ENCODE data around the gene SEMA4A.
"Not testable (repeated sequence)": the region's sequence is repeated elsewhere in the genome, so short reads cannot be mapped to it uniquely, and the experiment has no call there.

The SEMA4A gene

DNA sequence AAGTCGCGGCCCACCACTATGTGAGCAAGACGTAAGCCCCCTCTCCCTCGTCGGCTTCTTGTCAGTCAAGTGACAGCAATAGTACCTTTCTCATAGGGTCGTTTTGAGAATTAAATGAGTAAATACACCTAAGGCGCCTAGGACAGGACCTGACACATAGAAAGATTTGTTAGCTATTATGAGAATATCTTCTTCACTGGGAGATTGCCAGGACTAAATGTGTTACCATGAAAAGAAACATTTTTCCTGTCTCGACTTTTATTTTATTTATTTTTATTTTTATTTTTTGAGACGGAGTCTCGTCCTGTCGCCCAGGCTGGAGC is 60.2 kb downstream of the SEMA4A start:
- Histone ChIP-seq H3K4me1 (ENCODE audit: control insufficient read depth in 1 of 2, insufficient read depth in 2 of 2, low read length in 2 of 2) (peaks cover 8 to 15% of the 10 kb centered on the region in 2 donors), H3K27me3 (ENCODE audit: low read depth, low read length) (no peaks in the 10 kb centered on the region), H3K4me3 (ENCODE audit: low read depth in 1 of 2, low read length in 2 of 2) (peak overlapping the region; percentile 63 to 82), H3K36me3 (ENCODE audit: control insufficient read depth in 1 of 2, insufficient read depth in 2 of 2, low read length in 2 of 2) (peaks cover 18 to 25% of the 10 kb centered on the region in 2 donors), H3K9me3 (ENCODE audit: control insufficient read depth in 1 of 2, low read length in 2 of 2) (no peaks in the 10 kb centered on the region), H3K27ac (ENCODE audit: low read length) (peak overlapping the region; percentile 95)

DNA sequence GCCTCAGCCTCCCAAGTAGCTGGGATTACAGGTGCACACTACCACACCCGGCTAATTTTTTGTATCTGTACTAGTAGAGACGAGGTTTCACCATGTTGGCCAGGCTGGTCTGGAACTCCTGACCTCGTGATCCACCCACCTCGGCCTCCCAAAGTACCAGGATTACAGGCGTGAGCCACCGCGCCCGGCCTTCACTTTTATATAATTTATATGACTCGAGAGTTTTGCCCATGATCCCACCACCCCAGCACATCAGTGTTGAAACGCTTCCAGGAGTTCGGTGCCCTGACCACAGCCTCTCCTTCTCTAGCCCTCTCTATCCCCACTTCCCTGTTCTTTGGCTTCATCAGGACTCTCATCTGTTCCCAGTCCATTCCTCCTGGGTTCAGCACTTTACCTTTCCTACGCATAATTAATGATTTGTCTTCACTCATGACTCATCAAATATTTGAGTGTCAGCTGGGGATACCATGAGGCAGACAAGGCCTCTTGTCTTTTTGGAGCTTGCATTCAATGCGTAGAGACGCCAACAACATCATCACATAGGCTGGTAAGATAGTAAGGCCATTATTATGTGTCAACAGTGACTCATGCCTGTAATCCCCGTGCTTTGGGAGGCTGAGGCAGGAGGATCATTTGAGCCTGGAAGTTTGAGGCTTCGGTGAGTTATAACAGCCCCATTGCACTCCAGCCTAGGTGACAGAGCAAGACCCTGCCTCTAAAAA is 60.8 kb downstream of the SEMA4A start:
- H3K4me1 ChIP-seq (ENCODE audit: control insufficient read depth in 1 of 2, insufficient read depth in 2 of 2, low read length in 2 of 2): peaks cover 8 to 15% of the 10 kb centered on the region in 2 donors
- H3K27me3 ChIP-seq (ENCODE audit: low read depth, low read length): no peaks in the 10 kb centered on the region
- peaks cover 12 to 21% of the 10 kb centered on the region in 2 donors for H3K36me3 ChIP-seq (ENCODE audit: control insufficient read depth in 1 of 2, insufficient read depth in 2 of 2, low read length in 2 of 2)
- peak overlapping the region in 1 of 2 donors; percentile 63 for H3K4me3 ChIP-seq (ENCODE audit: low read depth in 1 of 2, low read length in 2 of 2)
- no peak overlapping the region for H3K27ac ChIP-seq (ENCODE audit: low read length)
- no peaks in the 10 kb centered on the region for H3K9me3 ChIP-seq (ENCODE audit: control insufficient read depth in 1 of 2, low read length in 2 of 2)

DNA sequence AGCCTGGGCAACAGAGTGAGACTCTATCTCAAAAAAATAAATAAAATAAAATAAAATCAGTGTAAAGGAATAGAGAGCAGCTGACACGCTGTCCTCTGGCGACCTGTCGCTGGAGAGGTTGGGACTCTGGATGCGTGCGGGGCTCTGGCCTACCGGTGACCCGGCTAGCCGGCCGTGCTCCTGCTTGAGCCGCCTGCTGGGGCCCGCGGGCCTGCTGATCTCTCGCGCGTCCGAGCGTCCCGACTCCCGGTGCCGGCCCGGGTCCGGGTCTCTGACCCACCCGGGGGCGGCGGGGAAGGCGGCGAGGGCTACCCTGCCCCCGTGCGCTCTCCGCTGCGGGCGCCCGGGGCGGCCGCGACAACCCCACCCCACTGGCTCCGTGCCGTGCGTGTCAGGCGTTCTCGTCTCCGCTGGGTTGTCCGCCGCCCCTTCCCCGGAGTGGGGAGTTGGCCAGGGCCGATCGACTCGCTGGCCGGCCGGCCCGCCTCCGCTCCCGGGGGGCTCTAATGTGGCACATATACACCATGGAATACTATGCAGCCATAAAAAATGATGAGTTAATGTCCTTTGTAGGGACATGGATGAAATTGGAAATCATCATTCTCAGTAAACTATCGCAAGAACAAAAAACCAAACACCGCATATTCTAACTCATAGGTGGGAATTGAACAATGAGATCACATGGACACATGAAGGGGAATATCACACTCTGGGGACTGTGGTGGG is 63.1 kb downstream of the SEMA4A start:
- H3K27me3 ChIP-seq (ENCODE audit: low read depth, low read length); H3K4me3 ChIP-seq (ENCODE audit: low read depth in 1 of 2, low read length in 2 of 2); H3K9me3 ChIP-seq (ENCODE audit: control insufficient read depth in 1 of 2, low read length in 2 of 2); H3K27ac ChIP-seq (ENCODE audit: low read length): not testable (repeated sequence)
- Histone ChIP-seq H3K36me3 (ENCODE audit: control insufficient read depth in 1 of 2, insufficient read depth in 2 of 2, low read length in 2 of 2) (peaks cover 13 to 14% of the 10 kb centered on the region in 2 donors), H3K4me1 (ENCODE audit: control insufficient read depth in 1 of 2, insufficient read depth in 2 of 2, low read length in 2 of 2) (peaks cover 8 to 15% of the 10 kb centered on the region in 2 donors)

DNA sequence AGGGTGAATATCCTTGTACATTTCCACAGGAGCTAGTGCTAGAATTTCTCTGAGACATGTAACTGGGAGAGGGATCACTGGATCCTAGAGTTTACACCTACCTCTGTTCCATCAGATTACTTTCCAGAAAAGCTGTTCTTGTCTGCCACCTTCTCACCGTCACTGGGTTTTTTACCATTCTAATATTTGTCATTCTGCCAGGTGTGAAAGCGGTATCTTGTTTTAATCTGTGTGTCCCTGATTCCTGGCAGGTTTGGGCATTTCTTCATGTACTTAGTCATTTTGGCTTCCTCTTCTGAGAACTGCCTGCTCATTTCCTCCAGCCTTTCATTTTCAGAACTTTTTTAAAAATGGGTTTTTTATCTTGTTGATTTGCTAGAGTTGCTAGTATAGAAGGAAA is 64.5 kb downstream of the SEMA4A start:
- no peaks in the 10 kb centered on the region for H3K9me3 ChIP-seq (ENCODE audit: control insufficient read depth in 1 of 2, low read length in 2 of 2)
- peak overlapping the region; percentile 77 for H3K27ac ChIP-seq (ENCODE audit: low read length)

DNA sequence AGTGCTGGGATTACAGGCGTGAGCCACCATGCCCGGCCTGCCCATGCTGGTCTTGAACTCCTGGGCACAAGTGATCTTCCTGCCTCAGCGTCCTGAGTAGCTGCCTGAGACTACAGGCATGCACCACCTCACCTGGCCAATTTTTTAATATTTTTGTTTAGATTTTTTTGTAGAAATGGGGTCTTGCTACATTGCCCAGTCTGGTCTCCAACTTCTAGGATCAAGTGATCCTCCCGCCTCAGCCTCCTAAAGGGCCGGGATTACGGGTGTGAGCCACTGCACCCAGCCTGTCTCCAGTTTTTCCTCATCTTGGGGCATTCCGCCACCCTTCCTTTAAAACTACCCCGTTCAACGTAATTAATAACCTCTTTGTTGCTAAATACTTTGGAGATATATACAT is 66.8 kb downstream of the SEMA4A start:
- no peak overlapping the region for H3K27ac ChIP-seq (ENCODE audit: low read length)

More for the DNA sequence above, 64.5 kb downstream of the SEMA4A start:
- peaks cover 16 to 24% of the 10 kb centered on the region in 2 donors for H3K36me3 ChIP-seq (ENCODE audit: control insufficient read depth in 1 of 2, insufficient read depth in 2 of 2, low read length in 2 of 2)
- H3K27me3 ChIP-seq (ENCODE audit: low read depth, low read length): no peaks in the 10 kb centered on the region
- H3K4me3 ChIP-seq (ENCODE audit: low read depth in 1 of 2, low read length in 2 of 2): no peak overlapping the region
- H3K4me1 ChIP-seq (ENCODE audit: control insufficient read depth in 1 of 2, insufficient read depth in 2 of 2, low read length in 2 of 2): peaks cover 8% of the 10 kb centered on the region in 2 donors

DNA sequence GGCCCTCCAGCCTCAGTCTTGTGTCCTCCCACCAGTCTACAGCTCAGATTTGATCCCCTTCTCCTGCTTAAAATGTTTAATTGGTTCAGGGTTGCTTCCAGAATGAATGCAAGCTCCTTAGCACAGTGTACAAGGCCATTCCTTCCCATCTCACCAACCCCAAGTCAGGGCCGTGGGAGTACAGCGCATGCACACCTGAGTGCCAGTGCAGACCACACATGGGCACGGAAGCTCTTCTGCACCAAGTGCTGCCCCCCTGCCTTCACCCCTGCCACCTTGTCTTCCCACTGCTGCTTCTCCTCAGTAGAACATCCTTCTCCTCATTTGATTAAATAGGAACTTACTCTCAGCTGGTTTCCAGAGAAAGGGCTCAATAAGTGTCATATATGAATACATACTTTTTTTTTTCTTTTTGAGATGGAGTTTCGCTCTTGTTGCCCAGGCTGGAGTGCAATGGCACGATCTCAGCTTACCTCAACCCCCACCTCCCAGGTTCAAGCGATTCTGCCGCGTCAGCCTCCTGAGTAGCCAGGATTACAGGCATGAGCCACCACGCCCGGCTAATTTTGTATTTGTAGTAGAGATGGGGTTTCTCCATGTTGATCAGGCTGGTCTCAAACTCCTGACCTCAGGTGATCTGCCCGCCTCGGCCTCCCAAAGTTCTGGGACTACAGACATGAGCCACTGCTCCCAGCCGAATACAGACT is 68.8 kb downstream of the SEMA4A start:
- H3K36me3 ChIP-seq (ENCODE audit: control insufficient read depth in 1 of 2, insufficient read depth in 2 of 2, low read length in 2 of 2): peaks cover 25 to 39% of the 10 kb centered on the region in 2 donors
- H3K27ac ChIP-seq (ENCODE audit: low read length): no peak overlapping the region

More for the DNA sequence above, 66.8 kb downstream of the SEMA4A start:
- Histone ChIP-seq H3K27me3 (ENCODE audit: low read depth, low read length) (no peaks in the 10 kb centered on the region), H3K4me3 (ENCODE audit: low read depth in 1 of 2, low read length in 2 of 2) (no peak overlapping the region), H3K9me3 (ENCODE audit: control insufficient read depth in 1 of 2, low read length in 2 of 2) (no peaks in the 10 kb centered on the region), H3K4me1 (ENCODE audit: control insufficient read depth in 1 of 2, insufficient read depth in 2 of 2, low read length in 2 of 2) (peaks cover 1 to 8% of the 10 kb centered on the region in 2 donors), H3K36me3 (ENCODE audit: control insufficient read depth in 1 of 2, insufficient read depth in 2 of 2, low read length in 2 of 2) (peaks cover 25 to 34% of the 10 kb centered on the region in 2 donors)

DNA sequence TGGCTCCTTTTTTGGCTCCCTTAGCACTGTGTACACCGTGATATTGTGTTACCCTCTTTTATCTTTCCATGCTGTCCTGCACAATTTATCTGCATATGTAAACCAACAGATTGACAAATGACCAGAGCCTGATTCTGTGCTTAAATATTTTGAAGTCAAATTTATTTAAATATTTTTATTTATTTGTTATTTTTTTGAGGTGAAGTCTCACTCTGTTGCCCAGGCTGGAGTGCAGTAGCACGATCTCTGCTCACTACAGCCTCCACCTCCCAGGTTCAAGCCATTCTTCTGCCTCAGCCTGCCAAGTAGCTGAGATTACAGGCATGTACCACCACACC is 72.3 kb downstream of the SEMA4A start:
- Histone ChIP-seq H3K27ac (ENCODE audit: low read length) (no peak overlapping the region), H3K36me3 (ENCODE audit: control insufficient read depth in 1 of 2, insufficient read depth in 2 of 2, low read length in 2 of 2) (peaks cover 30 to 41% of the 10 kb centered on the region in 2 donors), H3K9me3 (ENCODE audit: control insufficient read depth in 1 of 2, low read length in 2 of 2) (no peaks in the 10 kb centered on the region), H3K27me3 (ENCODE audit: low read depth, low read length) (no peaks in the 10 kb centered on the region), H3K4me1 (ENCODE audit: control insufficient read depth in 1 of 2, insufficient read depth in 2 of 2, low read length in 2 of 2) (peaks cover 0 to 8% of the 10 kb centered on the region in 2 donors), H3K4me3 (ENCODE audit: low read depth in 1 of 2, low read length in 2 of 2) (no peak overlapping the region)

More for the DNA sequence above, 68.8 kb downstream of the SEMA4A start:
- Histone ChIP-seq H3K9me3 (ENCODE audit: control insufficient read depth in 1 of 2, low read length in 2 of 2) (no peaks in the 10 kb centered on the region), H3K4me3 (ENCODE audit: low read depth in 1 of 2, low read length in 2 of 2) (no peak overlapping the region), H3K27me3 (ENCODE audit: low read depth, low read length) (no peaks in the 10 kb centered on the region), H3K4me1 (ENCODE audit: control insufficient read depth in 1 of 2, insufficient read depth in 2 of 2, low read length in 2 of 2) (peaks cover 4 to 8% of the 10 kb centered on the region in 2 donors)

DNA sequence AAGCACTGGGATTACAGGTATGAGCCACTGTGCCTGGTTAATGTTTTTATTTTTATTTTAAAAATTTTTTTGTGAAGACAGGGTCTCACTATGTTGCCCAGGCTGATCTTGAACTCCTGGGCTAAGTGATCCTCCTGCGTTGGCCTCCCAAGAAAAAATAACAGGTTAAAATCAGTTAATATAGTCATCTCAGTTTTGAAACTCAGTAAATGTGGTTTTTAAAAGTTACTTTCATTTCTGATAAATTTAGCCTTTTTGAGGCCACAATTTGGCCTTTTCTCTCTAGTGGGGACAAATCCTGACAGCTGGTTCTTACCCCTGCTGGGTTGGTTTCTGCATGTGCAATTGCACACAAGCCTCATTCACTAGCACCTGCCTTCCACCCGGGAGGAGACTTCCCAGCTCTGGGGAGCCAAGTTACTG is 72.7 kb downstream of the SEMA4A start:
- no peak overlapping the region for H3K4me3 ChIP-seq (ENCODE audit: low read depth in 1 of 2, low read length in 2 of 2)
- H3K9me3 ChIP-seq (ENCODE audit: control insufficient read depth in 1 of 2, low read length in 2 of 2): no peaks in the 10 kb centered on the region
- no peak overlapping the region for H3K27ac ChIP-seq (ENCODE audit: low read length)
- no peaks in the 10 kb centered on the region for H3K27me3 ChIP-seq (ENCODE audit: low read depth, low read length)
- peaks cover 25 to 37% of the 10 kb centered on the region in 2 donors for H3K36me3 ChIP-seq (ENCODE audit: control insufficient read depth in 1 of 2, insufficient read depth in 2 of 2, low read length in 2 of 2)
- H3K4me1 ChIP-seq (ENCODE audit: control insufficient read depth in 1 of 2, insufficient read depth in 2 of 2, low read length in 2 of 2): peaks cover 0 to 8% of the 10 kb centered on the region in 2 donors

DNA sequence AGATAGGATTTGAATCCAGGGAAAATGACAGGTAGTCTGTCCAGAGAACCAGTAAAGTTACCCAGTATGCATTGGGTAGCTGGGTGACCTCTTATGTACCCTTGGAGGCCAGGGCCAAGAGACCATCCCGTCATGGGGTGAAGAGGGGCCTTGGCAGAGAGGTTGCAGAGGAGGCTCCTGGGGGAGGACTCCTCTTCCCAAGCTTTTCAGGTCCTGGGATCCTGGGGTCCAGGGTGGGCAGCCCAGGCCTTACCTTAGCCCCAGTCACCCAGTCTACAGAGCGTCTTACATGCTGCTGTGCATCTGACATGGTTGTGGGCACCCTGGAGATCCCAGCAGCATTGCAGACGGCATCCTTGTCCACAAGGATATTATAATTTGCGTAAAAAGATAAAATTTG is 73.4 kb downstream of the SEMA4A start:
- Histone ChIP-seq H3K36me3 (ENCODE audit: control insufficient read depth in 1 of 2, insufficient read depth in 2 of 2, low read length in 2 of 2) (peaks cover 19 to 30% of the 10 kb centered on the region in 2 donors), H3K4me3 (ENCODE audit: low read depth in 1 of 2, low read length in 2 of 2) (no peak overlapping the region), H3K9me3 (ENCODE audit: control insufficient read depth in 1 of 2, low read length in 2 of 2) (no peaks in the 10 kb centered on the region), H3K27me3 (ENCODE audit: low read depth, low read length) (no peaks in the 10 kb centered on the region), H3K4me1 (ENCODE audit: control insufficient read depth in 1 of 2, insufficient read depth in 2 of 2, low read length in 2 of 2) (peaks cover 0 to 8% of the 10 kb centered on the region in 2 donors), H3K27ac (ENCODE audit: low read length) (no peak overlapping the region)
